HG03575 (cell line): ENCODE measurements around the gene OR52A1.

Experiments
- ATAC-seq: cut with Tn5 transposase; IDR thresholded peaks from one replicate; pipeline ENCODE4 v1.9.1; 2021; ENCODE audit not compliant: unreplicated experiment, insufficient number of reproducible peaks, low FRiP score; ENCODE audit errors: extremely low read depth

OR52A1 gene

GRCh38 chr11:5137996-5138395 is 16.6 kb downstream of the OR52A1 start, which contains the start of gene OR52A5:
Gene OR52A5, minus strand, starts transcription at chr11:5138356. Its CDS starts 5,714 bp downstream, at chr11:5132642.
- no peak for ATAC-seq

- ATAC-seq = no peak
These were observed 17.5 kb downstream of the OR52A1 start for GRCh38 chr11:5137014-5137413.

- ATAC-seq = no peak
These were observed 18.3 kb downstream of the OR52A1 start for GRCh38 chr11:5136261-5136660.

DNA sequence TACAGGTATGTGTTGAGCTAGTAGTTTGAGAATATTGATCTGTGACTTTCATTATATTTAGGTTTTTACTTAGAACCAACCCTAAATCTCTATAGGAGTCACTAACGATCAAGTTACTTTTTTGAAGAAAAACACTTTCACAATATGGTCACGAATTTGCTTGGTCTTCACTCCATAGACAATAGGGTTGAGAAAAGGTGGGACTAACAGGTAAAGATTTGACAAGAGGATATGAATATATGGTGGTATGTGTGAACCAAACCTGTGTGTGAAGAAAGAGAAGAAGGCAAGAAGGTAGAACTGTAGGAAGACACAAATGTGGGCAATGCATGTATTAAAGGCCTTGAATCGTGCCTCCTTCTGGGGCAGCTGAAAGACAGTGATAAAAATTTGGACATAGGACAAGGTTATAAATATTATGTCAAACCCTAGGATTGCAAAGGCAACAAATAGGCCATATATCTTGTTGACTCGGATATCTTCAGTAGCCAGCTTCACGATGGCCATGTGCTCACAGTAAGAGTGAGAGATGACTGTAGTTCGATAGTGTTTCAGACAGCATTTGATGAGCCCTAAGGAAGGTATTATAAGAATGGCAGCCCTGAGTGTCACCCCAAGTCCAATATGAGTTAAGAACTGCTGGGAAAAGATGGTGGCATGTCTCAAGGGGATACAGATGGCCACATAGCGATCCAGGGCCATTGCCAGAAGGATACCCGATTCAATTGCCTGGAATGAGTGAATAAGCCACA is 22.8 kb downstream of the OR52A1 start:
- ATAC-seq = no peak

DNA sequence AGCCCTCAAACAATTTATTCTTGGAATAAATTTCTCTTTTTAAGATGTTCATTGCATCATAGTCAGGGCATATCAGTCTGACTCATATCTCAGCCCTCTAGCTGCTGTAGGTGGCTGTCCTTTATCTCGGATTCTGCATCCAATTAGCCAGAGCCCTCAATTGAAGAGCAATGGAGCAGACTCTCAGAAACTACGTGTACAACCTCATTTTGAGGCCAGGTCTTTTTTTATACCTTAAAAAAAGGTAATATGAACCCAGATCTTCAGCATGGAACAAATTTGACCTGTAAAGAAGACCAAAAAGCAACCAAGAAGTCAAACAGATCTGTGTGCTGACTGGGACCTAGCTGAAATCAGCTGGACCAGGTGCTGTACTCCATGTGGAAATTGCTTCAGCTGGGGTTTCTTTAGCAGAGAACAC is 25.1 kb downstream of the OR52A1 start:
- ATAC-seq = no peak

- ATAC-seq = no peak
These were observed 29.5 kb downstream of the OR52A1 start for GRCh38 chr11:5124891-5125620.

DNA sequence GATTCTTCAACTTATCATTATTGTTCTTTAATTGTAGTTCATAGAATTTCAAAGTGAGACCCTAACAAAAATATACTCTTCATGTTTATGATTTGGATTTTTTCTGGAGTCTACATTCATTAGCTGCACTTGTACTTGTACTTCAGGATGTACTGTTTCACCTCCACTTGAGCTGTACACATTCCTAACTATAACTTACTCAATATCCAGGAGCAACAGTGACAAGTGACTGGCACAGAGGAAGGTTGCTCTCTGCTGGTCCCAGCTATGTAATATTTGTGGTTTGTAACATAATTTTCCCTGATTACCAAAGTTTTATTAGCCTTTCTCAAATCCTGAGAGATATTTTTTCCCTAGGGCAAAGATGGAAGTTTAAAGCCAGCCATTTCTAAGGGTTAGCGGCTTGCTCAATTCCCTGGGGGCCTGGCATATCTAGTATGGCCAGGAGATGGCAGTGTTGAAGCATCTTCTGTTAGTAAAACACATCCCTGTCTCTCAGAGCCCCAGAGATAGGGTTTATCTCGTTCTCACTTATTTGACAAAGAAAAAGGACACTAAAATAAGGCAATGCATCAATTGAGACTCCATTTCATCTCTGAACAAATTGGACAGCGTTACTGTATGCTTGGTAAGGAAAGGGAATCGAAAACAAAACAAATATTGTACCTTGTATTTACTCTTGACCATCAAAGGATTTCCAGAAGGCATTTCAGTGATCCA is 30.6 kb downstream of the OR52A1 start:
- ATAC-seq = no peak

DNA sequence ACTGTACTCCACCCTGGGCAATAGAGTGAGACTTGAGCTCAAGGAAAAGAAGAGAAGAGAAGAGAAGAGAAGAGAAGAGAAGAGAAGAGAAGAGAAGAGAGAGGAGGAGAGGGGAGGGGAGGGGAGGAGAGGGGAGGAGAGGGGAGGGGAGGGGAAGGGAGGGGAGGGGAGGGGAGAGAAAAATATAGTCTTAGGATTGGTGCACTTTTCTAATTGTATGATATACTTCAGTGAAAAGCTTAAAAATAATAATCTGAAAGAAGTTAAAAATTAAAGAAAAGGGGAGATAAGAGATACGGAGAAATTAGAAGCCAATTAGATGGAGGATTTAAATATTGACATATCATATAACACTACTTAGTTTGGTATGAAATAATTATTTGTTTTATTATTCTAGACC is 35.7 kb downstream of the OR52A1 start:
- ATAC-seq = no peak

DNA sequence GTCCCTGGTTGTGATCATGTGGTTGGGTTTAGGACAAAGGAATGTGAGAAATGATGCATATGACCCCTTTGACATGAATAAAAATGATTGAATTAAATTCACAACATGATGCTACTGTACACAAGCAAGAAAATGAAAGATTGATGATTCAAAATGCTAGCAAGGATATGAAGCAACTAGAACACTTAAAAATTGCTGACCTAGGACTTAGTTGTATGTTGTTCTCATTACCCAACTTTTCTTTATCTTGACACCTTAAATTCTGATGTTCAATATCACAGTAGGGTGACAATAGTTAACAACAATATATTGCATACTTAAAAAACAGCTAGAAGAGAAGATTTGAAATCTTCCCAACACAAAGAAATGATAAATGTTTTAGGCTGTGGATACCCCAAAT is 37.0 kb downstream of the OR52A1 start:
- no peak for ATAC-seq

- no peak for ATAC-seq
These were observed 39.2 kb downstream of the OR52A1 start for GRCh38 chr11:5115339-5115738.

DNA sequence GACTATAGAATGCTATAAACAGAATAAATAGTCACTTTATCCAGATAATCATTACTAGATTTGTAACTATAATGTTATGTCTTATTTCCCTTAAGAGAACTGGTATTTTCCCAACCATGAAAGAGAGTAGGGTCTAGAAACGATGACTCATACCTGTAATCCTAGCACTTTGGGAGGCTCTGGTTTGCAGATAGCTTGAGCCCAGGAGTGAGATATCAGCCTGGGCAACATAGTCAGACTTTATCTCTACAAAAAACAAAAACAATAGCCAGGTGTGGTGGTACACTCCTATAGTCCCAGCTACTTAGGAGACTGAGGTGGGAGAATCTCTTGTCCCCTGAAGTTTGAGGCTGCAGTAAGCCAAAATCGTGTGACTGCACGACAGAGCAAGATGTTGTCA is 47.3 kb downstream of the OR52A1 start:
- no peak for ATAC-seq

DNA sequence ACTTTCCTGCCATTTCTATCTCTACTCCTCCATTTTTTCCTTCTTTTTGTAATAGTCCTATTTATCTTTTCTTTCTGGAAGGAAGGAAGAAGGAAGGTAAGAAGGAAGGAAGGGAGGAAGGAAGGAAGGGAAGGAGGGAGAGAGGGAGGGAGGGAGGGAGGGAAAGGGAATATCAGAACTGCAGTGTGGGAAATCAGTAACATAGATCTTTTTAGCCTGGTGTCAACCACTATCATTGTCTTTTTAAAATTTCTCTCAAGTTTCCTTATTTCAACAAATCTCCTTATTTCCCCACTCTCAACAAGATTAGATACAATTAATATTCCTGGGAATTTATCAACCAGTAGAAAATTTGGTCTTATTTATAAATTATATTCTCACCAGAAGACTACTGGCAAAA is 51.5 kb downstream of the OR52A1 start:
- ATAC-seq = no peak

DNA sequence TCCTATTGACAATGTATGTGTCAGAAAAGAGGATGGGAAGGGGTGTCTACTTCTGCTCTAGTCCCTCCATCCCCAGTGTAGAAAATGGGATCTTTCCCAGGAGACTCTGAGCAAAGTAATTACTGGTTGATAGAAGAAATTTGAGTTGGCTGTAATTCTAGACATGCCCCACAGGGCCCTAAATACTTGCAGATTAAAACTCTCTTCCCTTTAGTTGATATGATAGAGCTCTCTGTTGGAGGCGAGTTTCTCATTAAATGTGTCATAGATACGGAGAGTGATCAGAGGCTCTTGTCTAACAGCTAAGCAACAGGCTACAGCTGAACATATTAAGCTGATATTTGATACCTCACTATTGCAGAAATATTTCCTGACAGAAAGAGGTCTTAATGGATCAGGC is 52.3 kb downstream of the OR52A1 start:
- ATAC-seq = no peak

- no peak for ATAC-seq
These were observed 58.5 kb downstream of the OR52A1 start for GRCh38 chr11:5096011-5096410.
